NCI-H1092 treated with DMSO at 0.1 percent for 48 hours (cell line): Measurements from ENCODE around the gene SEMA6C.
"Not testable (repeated sequence)": the region's sequence is repeated elsewhere in the genome, so short reads cannot be mapped to it uniquely, and the experiment has no call there.

ENCODE experiments used
- DNase-seq: peaks from one replicate; lab custom pipeline; 2025; lab: John Stamatoyannopoulos, UW

Gene SEMA6C

GRCh38 chr1:151124763-151125403, 21.5 kb downstream of the SEMA6C start:
- no peak for DNase-seq

- no peak for DNase-seq
Observed at GRCh38 chr1:151113877-151114276, 32.6 kb downstream of the SEMA6C start.

GRCh38 chr1:151108331-151108730, 38.1 kb downstream of the SEMA6C start:
- DNase-seq: no peak

GRCh38 chr1:151106894-151107293, 39.5 kb downstream of the SEMA6C start:
- no peak for DNase-seq

GRCh38 chr1:151104630-151105029, 41.8 kb downstream of the SEMA6C start:
- no peak for DNase-seq

GRCh38 chr1:151098126-151098525, 48.3 kb downstream of the SEMA6C start:
- no peak for DNase-seq

- DNase-seq: not testable (repeated sequence)
Observed at GRCh38 chr1:151097426-151097825, 49.0 kb downstream of the SEMA6C start.

- no peak for DNase-seq
Observed at GRCh38 chr1:151085953-151086559, 60.4 kb downstream of the SEMA6C start.
